Suprapubic skin (tissue), 4 donors: Measurements from ENCODE around the gene ADGRD2. TPM values are rescaled to one million over a fixed set of nuclear protein-coding genes. Genes with fewer than 3 reads are reported as not detected.

Experiments used
- DNase-seq, 2 donors: peaks; one replicate each; pipeline ENCODE4 v3.0.0-alpha.2; 2019; ENCODE audit warnings: low spot score in 2 of 2
- H3K27ac ChIP-seq: fragments of 200-600 bp; sonication (generic); one replicate; pipeline ENCODE4 v1.5.1; 2019
- H3K27me3 ChIP-seq: fragments of 200-600 bp; sonication (generic); one replicate; pipeline ENCODE4 v1.5.1; 2019
- H3K36me3 ChIP-seq: fragments of 200-600 bp; sonication (generic); one replicate; pipeline ENCODE4 v1.5.1; 2019
- H3K4me1 ChIP-seq: fragments of 200-600 bp; sonication (generic); one replicate; pipeline ENCODE4 v1.5.1; 2019
- H3K4me3 ChIP-seq: fragments of 200-600 bp; sonication (generic); one replicate; pipeline ENCODE4 v1.5.1; 2019; ENCODE audit warnings: mild to moderate bottlenecking
- H3K9me3 ChIP-seq: fragments of 200-600 bp; sonication (generic); one replicate; pipeline ENCODE4 v1.5.1; 2019
- CTCF ChIP-seq, 2 donors: fragments of 200-600 bp in 1 of 2; fragments of 450-650 bp in 1 of 2; sonication (generic) in 1 of 2; IDR thresholded peaks; one replicate each; pipeline ENCODE4 v1.5.1; 2016 to 2019; ENCODE audit warnings: antibody characterized with exemption in 2 of 2, mild to moderate bottlenecking in 1 of 2, moderate library complexity in 1 of 2
- EP300 ChIP-seq: sonication (generic); formaldehyde crosslinking; IDR thresholded peaks from one replicate; pipeline ENCODE4 v1.6.1; 2017; ENCODE audit warnings: antibody characterized with exemption
- POLR2A ChIP-seq, 2 donors: fragments of 450-650 bp; IDR thresholded peaks; one replicate each; pipeline ENCODE4 v1.6.1; 2017; ENCODE audit warnings: antibody characterized with exemption in 2 of 2, mild to moderate bottlenecking in 2 of 2, moderate library complexity in 2 of 2
- POLR2AphosphoS5 ChIP-seq, 3 donors: sonication (generic); formaldehyde crosslinking; IDR thresholded peaks; one replicate each; pipeline ENCODE4 v1.6.1; 2017; ENCODE audit warnings: antibody characterized with exemption in 3 of 3
- WGBS: methylation state at CpG from one replicate; pipeline ENCODE4 v1.1.5; 2018; 5-methylcytosine and 5-hydroxymethylcytosine counted together
- total RNA-seq, 4 donors: library from RNA; depleted of rRNA; stranded (reverse); fragments of >200 nt; gene quantifications; one replicate each; pipeline ENCODE4 v1.1.0, GENCODE V29; 2016

Gene ADGRD2
- total RNA-seq, 4 donors from 2014 or later: 0.31 to 7.7 TPM; not detected in 2

GRCh38 chr9:124478354-124478753 lies 28.1 kb downstream of the ADGRD2 start:
- peaks cover 10% of the 10 kb centered on the region for H3K4me1 ChIP-seq
- H3K27me3 ChIP-seq: peaks cover 83% of the 10 kb centered on the region
- H3K9me3 ChIP-seq: no peaks in the 10 kb centered on the region
- no peak overlapping the region for H3K4me3 ChIP-seq
- H3K27ac ChIP-seq: no peak overlapping the region
- no peak for TF ChIP-seq CTCF (IDR thresholded peaks at IDR 0.05)
- no peak for TF ChIP-seq POLR2AphosphoS5 (IDR thresholded peaks at IDR 0.05)
- DNase-seq: no peak
- H3K36me3 ChIP-seq: no peaks in the 10 kb centered on the region
- WGBS: 40% methylated on average over 7 of the region's 12 CpGs

DNA sequence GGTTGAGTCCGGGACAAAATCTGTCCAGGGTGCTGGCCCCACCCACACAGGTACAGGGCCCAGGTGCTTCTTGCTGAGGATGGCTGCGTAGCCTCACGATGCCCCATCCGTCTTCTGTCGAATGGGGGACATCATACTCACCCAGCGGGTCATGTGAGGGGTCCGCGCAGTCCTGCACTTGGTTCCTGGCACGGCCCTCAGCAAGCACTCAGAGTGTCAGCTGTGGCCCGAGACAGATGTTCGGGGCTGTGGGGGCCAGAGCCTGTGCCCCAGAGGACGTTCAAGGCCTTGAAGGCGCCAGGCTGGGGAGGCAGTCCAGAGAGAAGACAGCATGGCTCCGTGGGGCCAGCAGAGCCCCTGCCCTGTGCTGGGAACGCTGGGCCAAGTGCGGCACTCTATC lies 29.1 kb downstream of the ADGRD2 start:
- Histone ChIP-seq H3K9me3 (no peaks in the 10 kb centered on the region), H3K4me1 (peaks cover 10% of the 10 kb centered on the region), H3K27ac (no peak overlapping the region), H3K27me3 (peaks cover 92% of the 10 kb centered on the region), H3K36me3 (no peaks in the 10 kb centered on the region), H3K4me3 (no peak overlapping the region)
- 79% methylated on average over 11 of the region's 16 CpGs for WGBS
- TF ChIP-seq POLR2A (IDR thresholded peaks at IDR 0.05) (no peak), CTCF (IDR thresholded peaks at IDR 0.05) (no peak), POLR2AphosphoS5 (IDR thresholded peaks at IDR 0.05) (no peak)
- DNase-seq: no peak

GRCh38 chr9:124479947-124480620 lies 29.8 kb downstream of the ADGRD2 start:
- TF ChIP-seq POLR2AphosphoS5 (IDR thresholded peaks at IDR 0.05): no peak
- no peak for TF ChIP-seq EP300
- TF ChIP-seq CTCF (IDR thresholded peaks at IDR 0.05): no peak
- no peak for TF ChIP-seq POLR2A (IDR thresholded peaks at IDR 0.05)
- H3K27me3 ChIP-seq: peaks cover 91% of the 10 kb centered on the region
- no peak overlapping the region for H3K4me3 ChIP-seq
- no peak for DNase-seq
- no peak overlapping the region for H3K27ac ChIP-seq
- no peaks in the 10 kb centered on the region for H3K36me3 ChIP-seq
- WGBS: 72% methylated on average over 6 of the region's 6 CpGs
- H3K4me1 ChIP-seq: peaks cover 10% of the 10 kb centered on the region
- H3K9me3 ChIP-seq: no peaks in the 10 kb centered on the region

GRCh38 chr9:124480621-124480981 lies 30.4 kb downstream of the ADGRD2 start:
- Histone ChIP-seq H3K27me3 (peaks cover 91% of the 10 kb centered on the region), H3K27ac (no peak overlapping the region), H3K36me3 (no peaks in the 10 kb centered on the region), H3K4me3 (no peak overlapping the region), H3K9me3 (no peaks in the 10 kb centered on the region), H3K4me1 (peaks cover 10% of the 10 kb centered on the region)
- 26% methylated on average over 5 of the region's 7 CpGs for WGBS
- TF ChIP-seq CTCF (IDR thresholded peaks at IDR 0.05): peak in 1 of 2 donors; percentile 16
- no peak for TF ChIP-seq EP300
- no peak for TF ChIP-seq POLR2AphosphoS5 (IDR thresholded peaks at IDR 0.05)
- DNase-seq: no peak

- H3K27ac ChIP-seq: no peak overlapping the region
- H3K36me3 ChIP-seq: no peaks in the 10 kb centered on the region
- TF ChIP-seq CTCF (IDR thresholded peaks at IDR 0.05) (no peak), POLR2AphosphoS5 (IDR thresholded peaks at IDR 0.05) (no peak), EP300 (no peak), POLR2A (IDR thresholded peaks at IDR 0.05) (no peak)
- peaks cover 91% of the 10 kb centered on the region for H3K27me3 ChIP-seq
- DNase-seq: no peak
- H3K4me1 ChIP-seq: peaks cover 10% of the 10 kb centered on the region
- no peaks in the 10 kb centered on the region for H3K9me3 ChIP-seq
- H3K4me3 ChIP-seq: no peak overlapping the region
- WGBS: 73% methylated on average over 16 of the region's 17 CpGs
Observed at GRCh38 chr9:124481115-124481514, 30.9 kb downstream of the ADGRD2 start.
